Progenitor cell of endocrine pancreas (in vitro differentiated cells): ENCODE results near the gene CKB. TPM values are rescaled to one million over a fixed set of nuclear protein-coding genes. Genes with fewer than 3 reads are reported as not detected.
A peak's percentile ranks its signal among the peaks of the same experiment; 100 is the strongest.

ENCODE experiments used
- DNase-seq: peaks from one replicate; pipeline ENCODE4 v3.0.0; 2021; ENCODE audit warnings: low spot score; ENCODE audit not compliant: unreplicated experiment
- H3K27ac Mint-ChIP-seq: 2 replicates; pipeline ENCODE4 v1.8.0; 2021; ENCODE audit warnings: mild to moderate bottlenecking, moderate library complexity, mixed read lengths
- H3K27me3 Mint-ChIP-seq: 2 replicates; pipeline ENCODE4 v1.8.0; 2021; ENCODE audit warnings: mixed read lengths
- H3K36me3 Mint-ChIP-seq: 2 replicates; pipeline ENCODE4 v1.8.0; 2022; ENCODE audit warnings: mixed read lengths; ENCODE audit not compliant: insufficient read depth
- H3K4me1 Mint-ChIP-seq: 2 replicates; pipeline ENCODE4 v1.8.0; 2021; ENCODE audit warnings: low read depth, mixed read lengths
- H3K4me3 Mint-ChIP-seq: 2 replicates; pipeline ENCODE4 v1.8.0; 2021; ENCODE audit warnings: low read depth, mild to moderate bottlenecking, moderate library complexity, mixed read lengths
- H3K9me3 Mint-ChIP-seq: 2 replicates; pipeline ENCODE4 v1.8.0; 2021; ENCODE audit warnings: low read depth, mixed read lengths
- total RNA-seq: library from RNA; stranded (reverse); gene quantifications from 2 replicates; pipeline ENCODE4 v1.2.1, GENCODE V29; 2021
- TF ChIP-seq, protein P1 (sequence below): fragments of 200-600 bp; sonication (generic); IDR thresholded peaks from one replicate; pipeline ENCODE4 v1.5.0; 2021; ENCODE audit warnings: antibody characterized with exemption, mild to moderate bottlenecking; ENCODE audit not compliant: unreplicated experiment

The CKB gene
- total RNA-seq, 1 donor from 2014 or later: 983 TPM

DNA sequence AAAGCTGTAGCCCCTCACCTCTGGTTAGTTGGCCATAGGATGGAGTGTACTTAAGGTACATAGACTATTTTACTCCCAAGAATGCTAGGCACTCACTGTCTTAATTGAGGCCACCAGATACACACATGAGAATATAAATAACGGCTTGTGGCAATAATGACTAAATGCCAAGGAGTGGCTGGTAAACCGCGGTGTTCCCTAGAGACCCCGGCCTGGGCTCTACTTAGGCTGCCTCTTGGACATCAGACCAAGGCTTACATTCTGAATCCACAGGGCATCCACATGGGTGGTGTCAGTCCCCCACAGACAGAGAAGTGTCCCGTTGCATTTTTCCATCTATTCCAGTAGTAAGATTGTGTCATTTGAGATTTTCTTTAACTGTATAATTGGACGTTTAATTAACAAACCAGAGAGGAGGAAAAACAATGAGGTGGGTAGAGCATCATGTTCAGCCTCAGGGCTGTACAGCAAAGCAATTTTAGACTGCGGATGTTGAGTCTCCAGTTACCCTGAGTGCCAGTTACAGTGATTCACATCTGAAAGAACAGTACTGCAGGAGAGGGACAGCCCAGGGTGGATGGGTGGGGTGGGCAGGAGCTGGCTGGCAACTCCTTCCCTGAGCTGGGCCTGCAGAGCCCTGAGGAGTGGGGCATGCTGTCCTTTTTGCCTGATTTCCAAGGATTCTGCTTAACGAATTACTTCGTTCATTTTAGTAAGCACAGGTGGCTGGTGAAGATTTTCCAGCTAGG lies 20.5 kb downstream of the CKB start:
- Mint-ChIP-seq H3K36me3 (peaks cover 19% of the 10 kb centered on the region), H3K27ac (no peak overlapping the region), H3K4me1 (no peaks in the 10 kb centered on the region), H3K27me3 (no peaks in the 10 kb centered on the region), H3K4me3 (no peak overlapping the region), H3K9me3 (no peaks in the 10 kb centered on the region)
- DNase-seq: no peak
- TF ChIP-seq, protein P1, sequence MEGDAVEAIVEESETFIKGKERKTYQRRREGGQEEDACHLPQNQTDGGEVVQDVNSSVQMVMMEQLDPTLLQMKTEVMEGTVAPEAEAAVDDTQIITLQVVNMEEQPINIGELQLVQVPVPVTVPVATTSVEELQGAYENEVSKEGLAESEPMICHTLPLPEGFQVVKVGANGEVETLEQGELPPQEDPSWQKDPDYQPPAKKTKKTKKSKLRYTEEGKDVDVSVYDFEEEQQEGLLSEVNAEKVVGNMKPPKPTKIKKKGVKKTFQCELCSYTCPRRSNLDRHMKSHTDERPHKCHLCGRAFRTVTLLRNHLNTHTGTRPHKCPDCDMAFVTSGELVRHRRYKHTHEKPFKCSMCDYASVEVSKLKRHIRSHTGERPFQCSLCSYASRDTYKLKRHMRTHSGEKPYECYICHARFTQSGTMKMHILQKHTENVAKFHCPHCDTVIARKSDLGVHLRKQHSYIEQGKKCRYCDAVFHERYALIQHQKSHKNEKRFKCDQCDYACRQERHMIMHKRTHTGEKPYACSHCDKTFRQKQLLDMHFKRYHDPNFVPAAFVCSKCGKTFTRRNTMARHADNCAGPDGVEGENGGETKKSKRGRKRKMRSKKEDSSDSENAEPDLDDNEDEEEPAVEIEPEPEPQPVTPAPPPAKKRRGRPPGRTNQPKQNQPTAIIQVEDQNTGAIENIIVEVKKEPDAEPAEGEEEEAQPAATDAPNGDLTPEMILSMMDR: no peak

DNA sequence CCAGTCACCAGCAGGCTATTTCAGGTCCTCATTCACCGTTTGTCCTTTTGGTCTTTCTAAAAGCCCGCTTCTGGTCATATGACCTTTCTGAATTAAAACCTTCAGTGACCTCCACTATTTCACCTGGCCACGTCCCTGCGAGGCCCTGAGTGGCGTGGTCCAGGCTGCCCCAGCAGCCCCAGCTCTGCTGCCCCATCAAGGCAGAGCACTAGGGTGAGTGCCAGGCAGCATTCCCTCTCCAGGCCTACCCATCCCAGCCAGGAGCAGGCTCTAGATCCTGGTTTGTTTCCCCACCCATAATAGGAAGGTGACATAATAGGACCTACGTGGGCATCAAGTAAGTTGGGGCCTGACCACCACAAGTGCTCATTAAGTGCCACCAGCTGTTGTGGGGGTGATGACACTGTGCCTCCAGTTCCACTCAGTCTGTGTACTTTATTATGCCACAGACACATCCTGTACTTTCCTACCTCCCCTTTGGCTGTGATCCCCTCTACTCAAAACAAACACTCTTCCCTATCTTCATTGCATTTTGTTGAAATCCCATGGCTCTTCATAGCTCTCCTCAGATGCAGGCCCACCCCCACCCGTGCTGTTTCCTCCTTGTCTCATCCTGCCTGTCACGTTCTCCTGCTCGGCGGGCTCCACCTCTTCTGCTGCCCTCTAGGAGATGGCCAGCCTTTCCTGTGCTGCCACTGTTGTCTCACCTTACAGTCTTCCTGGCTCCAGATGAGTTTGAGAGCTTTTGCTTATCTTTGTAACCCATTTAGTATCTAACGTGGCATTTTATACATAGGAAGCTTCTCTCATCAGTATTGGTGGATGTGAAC lies 21.4 kb downstream of the CKB start:
- no peak overlapping the region for H3K4me3 Mint-ChIP-seq
- no peak for DNase-seq

DNA sequence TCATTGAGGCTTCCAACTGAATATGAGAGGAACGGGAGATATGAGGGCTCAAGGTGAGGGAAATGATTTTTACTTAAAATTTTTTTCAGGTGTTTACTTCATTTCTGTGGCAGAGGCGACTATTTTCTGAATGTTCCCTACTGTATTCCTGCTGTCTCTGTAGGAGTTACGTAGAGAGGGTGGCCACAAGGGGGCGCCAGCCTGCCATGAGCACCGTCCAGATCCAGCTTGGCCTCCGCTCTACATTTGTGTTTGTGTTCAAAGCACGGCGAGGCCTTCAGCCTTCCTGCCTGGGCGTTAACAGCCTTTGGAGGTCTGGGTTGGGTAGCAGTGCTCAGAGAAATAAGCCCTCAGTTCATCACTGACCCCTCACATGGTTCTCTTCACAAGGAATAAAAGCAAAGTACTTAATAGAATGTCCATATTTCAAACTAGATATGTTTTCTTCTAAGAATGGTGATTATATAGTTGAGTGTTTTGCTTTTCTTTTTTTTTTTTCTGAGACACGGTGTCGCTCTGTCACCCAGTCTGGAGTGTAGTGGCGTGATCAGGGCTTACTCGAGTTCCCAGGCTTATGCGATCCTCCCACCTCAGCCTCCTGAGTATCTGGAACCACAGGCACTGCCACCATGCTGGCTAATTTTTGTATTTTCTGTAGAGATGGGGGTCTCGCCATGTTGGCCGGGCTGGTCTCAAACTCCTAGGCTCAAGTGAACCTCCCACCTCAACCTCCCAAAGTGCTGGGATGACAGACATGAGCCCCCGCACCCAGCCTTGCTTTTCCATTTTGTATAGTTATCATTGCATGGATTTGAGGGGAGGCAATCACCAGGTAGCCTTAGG lies 22.3 kb downstream of the CKB start:
- Mint-ChIP-seq H3K4me1 (no peaks in the 10 kb centered on the region), H3K27me3 (no peaks in the 10 kb centered on the region), H3K4me3 (no peak overlapping the region), H3K36me3 (peaks cover 17% of the 10 kb centered on the region), H3K9me3 (no peaks in the 10 kb centered on the region), H3K27ac (peak overlapping the region; percentile 70)
- TF ChIP-seq, protein P1: peak; percentile 95
- DNase-seq: peak; percentile 72

More for the DNA sequence above, 21.4 kb downstream of the CKB start:
- no peak overlapping the region for H3K27ac Mint-ChIP-seq
- TF ChIP-seq, protein P1: no peak
- no peaks in the 10 kb centered on the region for H3K4me1 Mint-ChIP-seq
- peaks cover 18% of the 10 kb centered on the region for H3K36me3 Mint-ChIP-seq
- no peaks in the 10 kb centered on the region for H3K27me3 Mint-ChIP-seq
- no peaks in the 10 kb centered on the region for H3K9me3 Mint-ChIP-seq

DNA sequence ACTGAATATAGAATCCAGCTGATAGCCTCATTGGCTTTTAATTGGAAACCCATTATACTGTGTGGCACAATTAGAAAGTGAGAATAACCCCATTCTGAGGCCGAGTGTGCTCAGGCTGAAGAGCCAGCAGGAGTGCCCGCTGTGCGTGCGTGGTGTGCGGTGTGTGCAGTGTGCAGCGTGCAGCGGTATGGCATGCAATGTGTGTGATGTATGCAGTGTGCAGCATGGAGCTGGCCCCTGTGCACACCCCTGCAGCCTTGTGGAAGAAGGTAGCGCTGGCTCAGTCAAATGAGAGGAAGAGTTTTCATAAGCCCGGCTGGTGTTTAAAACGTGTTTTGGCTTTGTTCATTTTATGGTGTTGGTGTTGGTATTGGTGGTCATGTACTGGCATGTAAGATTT lies 22.9 kb downstream of the CKB start:
- Mint-ChIP-seq H3K27me3 (no peaks in the 10 kb centered on the region), H3K9me3 (no peaks in the 10 kb centered on the region), H3K4me1 (no peaks in the 10 kb centered on the region), H3K4me3 (no peak overlapping the region), H3K36me3 (peaks cover 10% of the 10 kb centered on the region), H3K27ac (no peak overlapping the region)
- DNase-seq: no peak
- TF ChIP-seq, protein P1: no peak

DNA sequence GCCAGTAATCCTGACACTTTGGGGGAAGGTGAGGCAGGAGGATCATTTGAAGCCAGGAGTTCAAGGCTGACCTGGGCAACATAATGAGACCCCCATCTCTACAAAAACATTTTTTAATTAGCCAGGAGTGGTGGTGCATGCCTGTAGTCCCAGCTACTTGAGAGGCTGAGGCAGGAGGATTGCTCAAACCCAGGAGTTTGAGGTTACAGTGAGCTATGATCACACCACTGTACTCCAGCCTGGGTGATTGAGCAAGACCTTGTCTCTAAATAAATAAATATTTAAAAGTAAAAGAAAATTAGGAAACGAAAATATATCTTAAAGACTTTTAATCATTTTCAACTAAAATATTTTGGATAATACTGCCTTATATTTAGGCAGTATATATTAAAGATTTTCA lies 25.9 kb downstream of the CKB start:
- no peak overlapping the region for H3K27ac Mint-ChIP-seq
- no peaks in the 10 kb centered on the region for H3K27me3 Mint-ChIP-seq
- H3K4me3 Mint-ChIP-seq: no peak overlapping the region
- H3K9me3 Mint-ChIP-seq: no peaks in the 10 kb centered on the region
- TF ChIP-seq, protein P1: no peak
- no peak for DNase-seq
- peaks cover 6% of the 10 kb centered on the region for H3K36me3 Mint-ChIP-seq
- no peaks in the 10 kb centered on the region for H3K4me1 Mint-ChIP-seq
